GM18867 (cell line): ENCODE measurements around the gene TUG1.

Experiments
- ATAC-seq: cut with Tn5 transposase; IDR thresholded peaks from one replicate; pipeline ENCODE4 v1.9.1; 2021; ENCODE audit warnings: mild to moderate bottlenecking, moderate library complexity; ENCODE audit not compliant: unreplicated experiment

The TUG1 gene

GRCh38 chr22:30968924-30969531 is at the start of gene TUG1:
Gene TUG1 (plus strand): TSS chr22:30969265.
- peak; percentile 85 for ATAC-seq

- ATAC-seq, result no peak
Observed at GRCh38 chr22:30919973-30920372, 49.1 kb upstream of the TUG1 start.

- ATAC-seq, result no peak
Observed at GRCh38 chr22:30920407-30920806, 48.7 kb upstream of the TUG1 start.

GRCh38 chr22:30921108-30921507 is 48.0 kb upstream of the TUG1 start:
- ATAC-seq, result no peak

GRCh38 chr22:30922151-30922611 is 46.9 kb upstream of the TUG1 start:
- no peak for ATAC-seq

- no peak for ATAC-seq
Observed at GRCh38 chr22:30923168-30923900, 45.7 kb upstream of the TUG1 start.

GRCh38 chr22:30925667-30926066 is 43.4 kb upstream of the TUG1 start:
- ATAC-seq, result no peak

- ATAC-seq, result no peak
Observed at GRCh38 chr22:30926706-30927105, 42.4 kb upstream of the TUG1 start.

GRCh38 chr22:30927806-30928205 is 41.3 kb upstream of the TUG1 start:
- ATAC-seq, result no peak

- ATAC-seq, result no peak
Observed at GRCh38 chr22:30928401-30928800, 40.7 kb upstream of the TUG1 start.

GRCh38 chr22:30930228-30930627 is 38.8 kb upstream of the TUG1 start:
- no peak for ATAC-seq

GRCh38 chr22:30931541-30932300 is 37.3 kb upstream of the TUG1 start:
- ATAC-seq, result no peak

GRCh38 chr22:30932661-30933060 is 36.4 kb upstream of the TUG1 start:
- ATAC-seq, result no peak

GRCh38 chr22:30933457-30933856 is 35.6 kb upstream of the TUG1 start:
- no peak for ATAC-seq

GRCh38 chr22:30934053-30934452 is 35.0 kb upstream of the TUG1 start:
- no peak for ATAC-seq

GRCh38 chr22:30940685-30941362 is 28.2 kb upstream of the TUG1 start:
- no peak for ATAC-seq

- no peak for ATAC-seq
Observed at GRCh38 chr22:30941363-30941740, 27.7 kb upstream of the TUG1 start.

- no peak for ATAC-seq
Observed at GRCh38 chr22:30943368-30943767, 25.7 kb upstream of the TUG1 start.

GRCh38 chr22:30944986-30945385 is 24.1 kb upstream of the TUG1 start:
- no peak for ATAC-seq

- no peak for ATAC-seq
Observed at GRCh38 chr22:30945653-30946052, 23.4 kb upstream of the TUG1 start.

- ATAC-seq, result no peak
Observed at GRCh38 chr22:30946354-30946753, 22.7 kb upstream of the TUG1 start.
